Neutrophil (primary cell): ENCODE results near the gene B4GALNT1.

Experiments used
- H3K27ac ChIP-seq: fragments of 200-600 bp; sonication (generic); 2 replicates; pipeline ENCODE4 v1.5.1; 2016; ENCODE audit warnings: mild to moderate bottlenecking, moderate library complexity
- H3K27me3 ChIP-seq: fragments of 200-600 bp; sonication (generic); 2 replicates; pipeline ENCODE4 v1.6.0; 2016; ENCODE audit warnings: mild to moderate bottlenecking
- H3K36me3 ChIP-seq: fragments of 200-600 bp; sonication (generic); 2 replicates; pipeline ENCODE4 v1.5.1; 2017
- H3K4me1 ChIP-seq, 2 experiments: fragments of 200-600 bp in 1 of 2; sonication (generic) in 1 of 2; 1 replicate in 1 of 2; 2 replicates in 1 of 2; pipeline versions ENCODE4 v1.5.1 to v1.6.1; 2013 to 2016; ENCODE audit warnings: low read depth in 1 of 2, low read length in 1 of 2, mild to moderate bottlenecking in 1 of 2, moderate library complexity in 1 of 2; ENCODE audit not compliant: control insufficient read depth in 1 of 2, insufficient read depth in 1 of 2
- H3K4me3 ChIP-seq, 2 experiments: fragments of 200-600 bp in 1 of 2; sonication (generic) in 1 of 2; 1 replicate in 1 of 2; 2 replicates in 1 of 2; pipeline ENCODE4 v1.5.1; 2013 to 2016; ENCODE audit warnings: low read depth in 1 of 2, low read length in 1 of 2, mild to moderate bottlenecking in 1 of 2, moderate library complexity in 1 of 2
- H3K9me3 ChIP-seq: fragments of 200-600 bp; sonication (generic); 2 replicates; pipeline ENCODE4 v1.5.1; 2016
- CTCF ChIP-seq: fragments of 200-600 bp; sonication (generic); IDR thresholded peaks from 2 replicates; pipeline ENCODE4 v1.5.1; 2016; ENCODE audit warnings: antibody characterized with exemption

B4GALNT1 gene

GRCh38 chr12:57579677-57580465 lies 53.1 kb downstream of the B4GALNT1 start:
- Histone ChIP-seq H3K4me1 (peaks cover 8 to 13% of the 10 kb centered on the region in 2 experiments), H3K9me3 (no peaks in the 10 kb centered on the region), H3K36me3 (no peaks in the 10 kb centered on the region)

GRCh38 chr12:57579011-57579410 lies 54.0 kb downstream of the B4GALNT1 start:
- TF ChIP-seq CTCF: no peak
- H3K4me3 ChIP-seq: no peak overlapping the region
- H3K36me3 ChIP-seq: no peaks in the 10 kb centered on the region

More at GRCh38 chr12:57579677-57580465, 53.1 kb downstream of the B4GALNT1 start:
- no peak for TF ChIP-seq CTCF
- Histone ChIP-seq H3K27ac (no peak overlapping the region), H3K27me3 (peaks cover 37% of the 10 kb centered on the region), H3K4me3 (no peak overlapping the region)

GRCh38 chr12:57577981-57578758 lies 54.8 kb downstream of the B4GALNT1 start:
- no peak overlapping the region for H3K27ac ChIP-seq
- peaks cover 0 to 3% of the 10 kb centered on the region in 2 experiments for H3K4me1 ChIP-seq
- H3K36me3 ChIP-seq: no peaks in the 10 kb centered on the region
- H3K27me3 ChIP-seq: peaks cover 39% of the 10 kb centered on the region
- H3K9me3 ChIP-seq: no peaks in the 10 kb centered on the region
- H3K4me3 ChIP-seq: no peak overlapping the region
- TF ChIP-seq CTCF: no peak

More at GRCh38 chr12:57579011-57579410, 54.0 kb downstream of the B4GALNT1 start:
- H3K9me3 ChIP-seq: no peaks in the 10 kb centered on the region
- peaks cover 0 to 5% of the 10 kb centered on the region in 2 experiments for H3K4me1 ChIP-seq
- no peak overlapping the region for H3K27ac ChIP-seq
- peaks cover 39% of the 10 kb centered on the region for H3K27me3 ChIP-seq

GRCh38 chr12:57576613-57577160 lies 56.3 kb downstream of the B4GALNT1 start:
- Histone ChIP-seq H3K36me3 (no peaks in the 10 kb centered on the region), H3K9me3 (no peaks in the 10 kb centered on the region), H3K4me3 (no peak overlapping the region), H3K27ac (no peak overlapping the region), H3K4me1 (no peaks in the 10 kb centered on the region), H3K27me3 (peaks cover 27% of the 10 kb centered on the region)
- TF ChIP-seq CTCF: no peak
